Measurements from ENCODE around the gene MFSD6L.
"Not testable (repeated sequence)": the region's sequence is repeated elsewhere in the genome, so short reads cannot be mapped to it uniquely, and the experiment has no call there.

MFSD6L gene

GRCh38 chr17:8825802-8826201, 26.6 kb upstream of the MFSD6L start:
- no peak for DNase-seq

- DNase-seq, result no peak
Observed at GRCh38 chr17:8823279-8823678, 24.1 kb upstream of the MFSD6L start.

DNA sequence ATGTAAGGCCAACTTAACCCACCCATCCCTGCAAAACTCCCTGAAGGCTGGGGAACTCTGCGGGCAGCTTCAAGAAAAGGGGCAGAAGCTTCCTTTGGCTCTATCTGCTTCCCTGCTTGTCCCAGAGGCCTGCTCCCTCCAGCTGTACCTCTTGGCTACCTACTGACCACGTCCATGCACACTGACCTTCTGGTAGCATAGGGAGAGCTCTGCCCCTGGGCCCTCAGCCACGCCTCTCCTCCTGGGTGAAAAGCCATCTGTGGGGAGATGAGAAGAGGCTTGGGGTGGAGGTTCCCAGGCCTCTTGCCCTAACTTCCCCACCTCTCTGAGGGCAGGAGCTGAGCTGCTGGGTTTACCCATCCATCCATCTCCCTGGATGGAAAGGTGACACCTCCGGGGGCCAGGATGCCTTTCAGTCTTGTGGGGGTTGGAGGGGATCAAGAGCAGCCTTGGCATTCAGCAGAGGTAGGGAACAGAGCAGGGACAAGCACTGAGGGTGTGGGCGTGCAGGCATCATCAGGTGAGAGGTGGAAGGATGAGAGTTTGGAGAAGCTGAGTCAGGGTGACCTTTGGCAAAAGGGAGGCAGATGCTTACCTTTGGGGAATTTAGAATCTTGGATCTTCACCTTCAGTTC, 23.4 kb upstream of the MFSD6L start:
- DNase-seq, result no peak

- DNase-seq, result no peak
Observed at GRCh38 chr17:8821446-8822105, 22.4 kb upstream of the MFSD6L start.

DNA sequence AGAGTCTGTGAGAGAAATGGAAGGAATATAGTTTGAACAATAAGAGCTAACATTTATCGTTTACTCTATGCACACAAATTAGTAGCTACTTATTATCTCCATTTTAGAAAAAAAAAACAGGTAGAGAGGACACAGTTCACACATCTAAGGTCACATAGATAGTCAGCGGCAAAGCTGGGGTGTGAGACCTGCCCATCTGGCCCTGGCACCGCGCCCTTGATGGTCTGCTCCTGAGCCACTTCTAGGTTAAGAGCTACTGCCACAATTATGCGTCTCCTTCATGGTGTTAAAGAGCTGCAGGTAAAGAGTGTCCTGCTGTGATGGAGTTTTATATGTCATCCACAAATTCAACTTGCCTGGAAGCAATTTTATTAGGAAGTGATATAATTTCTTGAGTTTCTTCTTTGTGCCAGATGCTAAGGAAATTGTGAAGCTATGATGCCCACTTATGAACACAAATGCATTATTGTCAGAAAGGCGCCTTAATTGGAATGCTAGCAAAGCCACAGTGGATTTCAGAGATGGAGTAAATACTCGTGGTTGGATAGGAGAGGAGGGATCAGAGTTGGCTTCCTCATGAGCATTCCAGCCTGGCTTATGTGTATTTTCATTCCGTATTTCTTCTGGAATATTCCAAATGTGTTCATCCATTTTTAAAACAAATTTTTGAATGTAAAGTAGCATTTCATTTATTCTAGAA, 21.3 kb upstream of the MFSD6L start:
- DNase-seq, result no peak

- no peak for DNase-seq
Observed at GRCh38 chr17:8818654-8819330, 19.6 kb upstream of the MFSD6L start.

- no peak for DNase-seq
Observed at GRCh38 chr17:8818047-8818446, 18.9 kb upstream of the MFSD6L start.

- DNase-seq, result no peak
Observed at GRCh38 chr17:8806926-8807550, 7.9 kb upstream of the MFSD6L start.

GRCh38 chr17:8806253-8806925, 7.2 kb upstream of the MFSD6L start:
- no peak for DNase-seq

GRCh38 chr17:8805396-8805795, 6.2 kb upstream of the MFSD6L start:
- DNase-seq, result not testable (repeated sequence)

DNA sequence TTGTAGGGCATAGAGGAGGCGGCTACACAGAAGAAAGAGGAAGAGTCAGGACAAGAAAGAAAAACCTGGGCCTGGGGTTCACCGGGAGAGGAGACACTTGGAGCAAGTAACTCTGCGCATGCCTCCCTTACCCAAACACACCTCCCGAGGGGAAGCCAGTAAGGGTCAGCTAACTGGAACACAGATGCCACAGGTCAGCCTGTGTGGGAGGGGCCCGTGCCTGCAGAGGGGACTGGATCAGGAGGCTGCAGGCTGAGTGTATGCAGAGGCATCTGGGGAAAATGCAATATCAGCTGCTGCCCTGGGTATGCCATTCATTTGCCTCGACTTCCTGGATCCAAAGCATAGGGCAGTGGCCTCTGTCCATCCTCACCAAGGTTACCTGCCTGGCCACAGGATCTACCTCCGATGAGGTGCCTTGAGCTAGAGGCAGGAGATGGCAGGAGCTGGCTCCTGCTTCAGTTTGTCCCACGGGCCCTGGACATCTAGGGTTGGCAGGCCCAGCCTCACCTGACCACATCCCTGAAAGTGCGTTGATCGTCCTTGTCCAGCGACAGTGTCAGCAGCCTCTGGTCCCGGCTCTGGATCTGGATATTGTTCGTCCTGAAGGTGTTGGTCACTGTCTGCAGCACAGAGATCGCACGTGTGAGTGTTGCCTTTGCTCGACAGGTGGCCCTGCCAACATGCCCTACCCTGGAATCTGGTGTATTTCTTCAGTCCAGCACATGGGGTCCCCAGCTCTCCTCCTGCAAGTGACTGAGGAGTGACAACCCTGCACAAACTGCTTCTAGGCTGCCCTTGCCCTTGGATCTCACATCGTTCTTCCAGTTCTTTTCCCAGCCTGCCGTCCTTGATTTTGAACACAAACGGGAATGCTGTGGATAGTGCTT, 4.6 kb upstream of the MFSD6L start:
- no peak for DNase-seq

DNA sequence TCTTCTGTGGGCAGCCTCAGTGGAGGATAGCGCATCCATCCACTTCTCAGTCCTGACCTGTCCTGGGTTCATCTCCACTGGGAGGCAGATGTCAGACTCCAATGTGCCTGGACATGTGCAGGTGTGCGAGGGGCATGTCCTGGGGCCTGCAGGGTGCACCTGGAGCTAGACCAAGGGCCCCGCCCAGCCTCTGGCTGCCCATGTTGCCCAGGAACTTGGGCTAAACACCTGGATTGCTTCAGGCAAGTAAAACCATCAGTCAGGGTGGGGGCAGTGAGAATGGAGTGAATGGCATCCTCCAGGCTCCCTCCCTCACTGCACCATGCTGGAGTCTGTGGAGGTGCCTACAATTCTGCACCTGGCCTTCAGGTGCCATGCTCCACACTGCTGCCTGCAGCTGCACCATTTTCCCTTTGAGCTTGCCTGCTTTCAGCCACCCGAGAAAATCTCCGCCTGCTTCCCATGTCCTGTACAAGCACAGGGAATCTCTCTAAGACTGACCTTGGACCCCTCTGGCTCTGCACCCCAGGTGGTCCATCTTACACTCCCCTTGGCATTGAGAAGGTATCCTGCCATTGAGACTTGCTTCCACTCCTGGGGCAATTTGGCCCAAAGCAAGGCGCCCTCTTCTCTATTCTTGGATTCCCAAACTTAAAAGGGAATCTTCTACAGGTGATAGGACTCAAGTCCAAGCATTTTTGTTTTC, 2.1 kb upstream of the MFSD6L start:
- DNase-seq, result no peak

DNA sequence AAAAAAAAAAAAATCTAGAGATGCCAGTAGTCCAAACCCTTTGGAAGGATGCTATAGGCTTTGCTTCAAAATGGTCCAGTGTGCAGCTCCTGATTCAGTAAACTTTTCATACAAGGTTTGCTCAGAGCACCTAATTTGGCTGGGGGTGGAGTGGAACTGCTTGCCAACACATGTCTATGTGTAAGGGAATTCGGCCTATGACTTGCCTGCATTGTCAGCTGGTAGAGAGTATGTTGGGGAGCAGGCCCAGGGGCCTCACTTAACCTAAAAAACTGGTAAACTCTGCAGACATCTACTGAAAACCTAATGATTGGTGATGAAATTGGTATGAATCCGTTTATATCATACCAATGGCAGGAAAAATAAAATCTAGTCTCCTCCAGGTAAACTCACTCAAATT, 1.5 kb upstream of the MFSD6L start:
- DNase-seq, result no peak

GRCh38 chr17:8799570-8800212, 526 bp upstream of the MFSD6L start:
- DNase-seq, result no peak

GRCh38 chr17:8798176-8798845, 854 bp downstream of the MFSD6L start:
- DNase-seq, result no peak

- DNase-seq, result no peak
Observed at GRCh38 chr17:8797621-8798175, 1.5 kb downstream of the MFSD6L start.

DNA sequence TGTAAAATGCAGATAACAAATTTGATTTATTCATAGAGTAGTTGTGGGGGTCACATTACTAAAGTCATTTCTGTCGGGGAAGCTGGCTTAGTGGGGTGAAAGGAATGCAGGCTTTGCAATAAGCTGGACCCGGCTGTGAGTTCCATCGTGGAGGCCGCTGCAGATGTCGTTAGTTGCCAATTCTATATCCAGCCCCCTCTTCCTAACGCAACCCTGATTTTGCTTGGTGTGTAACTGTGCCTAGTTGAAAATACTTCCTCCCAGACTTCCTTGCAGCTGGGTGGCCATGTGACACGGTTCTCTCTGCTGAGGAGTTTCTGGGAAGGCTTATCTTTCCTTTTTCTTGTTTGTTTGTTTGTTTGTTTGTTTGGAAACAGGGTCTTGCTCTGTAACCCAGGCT, 4.5 kb downstream of the MFSD6L start:
- no peak for DNase-seq

GRCh38 chr17:8793649-8794048, 5.5 kb downstream of the MFSD6L start:
- DNase-seq, result no peak

DNA sequence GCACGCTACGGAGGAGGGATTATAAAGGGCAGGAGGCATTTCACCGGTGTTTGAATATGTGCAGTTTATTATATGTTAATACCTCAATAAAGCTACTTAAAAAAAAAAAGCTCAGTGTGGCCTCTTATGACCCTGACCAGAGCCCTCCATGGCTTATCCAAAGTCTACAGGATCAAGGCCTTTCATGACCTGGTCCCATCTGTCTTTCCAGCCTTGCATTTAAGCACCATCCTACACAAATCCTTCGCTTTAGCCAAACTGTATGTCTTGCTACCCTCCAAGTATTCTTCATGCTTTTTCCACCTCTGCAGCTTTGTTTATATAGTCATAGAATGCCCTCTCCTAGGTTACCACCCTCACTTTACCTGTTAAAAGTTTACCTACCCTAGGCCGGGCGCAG, 6.5 kb downstream of the MFSD6L start:
- no peak for DNase-seq

DNA sequence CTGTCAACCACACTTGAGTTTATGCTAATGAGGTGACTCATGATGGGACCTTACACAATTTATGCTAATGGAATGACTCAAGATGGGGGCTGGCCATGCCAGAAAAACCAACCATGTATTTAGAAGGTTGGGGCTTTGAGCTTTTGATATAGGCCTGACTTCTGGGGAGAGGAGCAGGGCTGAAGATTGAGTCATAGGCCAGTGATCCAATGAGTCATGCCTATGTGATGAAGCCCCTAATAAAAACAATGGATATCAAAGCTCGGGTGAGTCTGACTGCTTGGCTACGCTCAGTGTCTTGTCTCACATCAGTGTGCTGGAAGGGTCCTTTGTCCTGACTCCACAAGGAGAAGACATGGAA, 7.3 kb downstream of the MFSD6L start:
- no peak for DNase-seq

Measured in activated naive CD4-positive, alpha-beta T cell (primary cell).